ENCODE data around the gene RIMBP2.

Gene RIMBP2

DNA sequence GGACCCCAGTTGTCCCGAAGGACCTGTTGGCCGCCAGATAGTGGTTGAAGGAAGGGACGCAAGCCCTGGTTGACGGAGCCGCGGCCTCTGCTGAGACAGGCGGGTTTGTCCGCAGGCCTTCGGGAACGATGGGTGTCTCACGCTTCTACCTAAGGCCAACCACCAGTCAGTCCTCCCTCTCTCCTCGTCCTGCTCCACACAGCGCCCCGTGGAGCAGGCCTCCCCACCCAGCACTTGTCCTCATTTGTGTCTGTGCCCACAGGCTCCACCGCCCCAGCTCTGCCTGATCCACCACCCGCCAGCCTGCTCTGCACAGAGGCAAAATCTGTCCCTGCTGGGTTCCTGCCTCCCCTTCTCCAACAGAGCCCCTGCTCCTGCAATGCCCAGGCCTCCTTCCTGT, 41.0 kb downstream of the RIMBP2 start:
- Histone ChIP-seq H3K79me2 (ENCODE audit: insufficient read depth, low read length) (no peaks in the 10 kb centered on the region), H3K4me3 (ENCODE audit: low read depth in 1 of 2, low read length in 2 of 2) (no peak overlapping the region), H2AFZ (ENCODE audit: low read depth, low read length) (no peak overlapping the region), H3K9ac (ENCODE audit: low read depth, low read length) (no peak overlapping the region), H3K9me3 (ENCODE audit: insufficient read depth, low read length, severe bottlenecking) (no peaks in the 10 kb centered on the region), H3K4me1 (ENCODE audit: insufficient read depth, low read length) (no peaks in the 10 kb centered on the region), H3K27me3 (ENCODE audit: insufficient read depth, low read length, poor library complexity) (no peaks in the 10 kb centered on the region), H3K27ac (ENCODE audit: low read length) (no peak overlapping the region), H3K4me2 (ENCODE audit: insufficient read depth, low read length) (no peak overlapping the region), H3K36me3 (ENCODE audit: insufficient read depth, low read length) (no peaks in the 10 kb centered on the region), H4K20me1 (ENCODE audit: insufficient read depth, low read length) (no peaks in the 10 kb centered on the region)
- ATAC-seq (ENCODE audit: insufficient read depth, low read depth), result no peak
- DNase-seq, result no peak
- TF ChIP-seq CTCF (IDR thresholded peaks at IDR 0.05; ENCODE audit: borderline replicate concordance, extremely low read depth, low read length, poor library complexity, severe bottlenecking), result no peak
- TF ChIP-seq EZH2 (IDR thresholded peaks at IDR 0.05; ENCODE audit: borderline replicate concordance, low read depth, low read length, severe bottlenecking), result no peak

GRCh38 chr12:130674676-130675075, 41.4 kb downstream of the RIMBP2 start:
- Histone ChIP-seq H3K27me3 (ENCODE audit: insufficient read depth, low read length, poor library complexity) (no peaks in the 10 kb centered on the region), H3K79me2 (ENCODE audit: insufficient read depth, low read length) (no peaks in the 10 kb centered on the region), H4K20me1 (ENCODE audit: insufficient read depth, low read length) (no peaks in the 10 kb centered on the region), H3K27ac (ENCODE audit: low read length) (no peak overlapping the region), H3K36me3 (ENCODE audit: insufficient read depth, low read length) (no peaks in the 10 kb centered on the region), H3K4me2 (ENCODE audit: insufficient read depth, low read length) (no peak overlapping the region), H3K9me3 (ENCODE audit: insufficient read depth, low read length, severe bottlenecking) (no peaks in the 10 kb centered on the region), H3K4me1 (ENCODE audit: insufficient read depth, low read length) (no peaks in the 10 kb centered on the region), H3K9ac (ENCODE audit: low read depth, low read length) (no peak overlapping the region), H3K4me3 (ENCODE audit: low read depth in 1 of 2, low read length in 2 of 2) (no peak overlapping the region), H2AFZ (ENCODE audit: low read depth, low read length) (no peak overlapping the region)
- TF ChIP-seq EZH2 (IDR thresholded peaks at IDR 0.05; ENCODE audit: borderline replicate concordance, low read depth, low read length, severe bottlenecking), result no peak
- DNase-seq (no peak), ATAC-seq (ENCODE audit: insufficient read depth, low read depth) (no peak)

DNA sequence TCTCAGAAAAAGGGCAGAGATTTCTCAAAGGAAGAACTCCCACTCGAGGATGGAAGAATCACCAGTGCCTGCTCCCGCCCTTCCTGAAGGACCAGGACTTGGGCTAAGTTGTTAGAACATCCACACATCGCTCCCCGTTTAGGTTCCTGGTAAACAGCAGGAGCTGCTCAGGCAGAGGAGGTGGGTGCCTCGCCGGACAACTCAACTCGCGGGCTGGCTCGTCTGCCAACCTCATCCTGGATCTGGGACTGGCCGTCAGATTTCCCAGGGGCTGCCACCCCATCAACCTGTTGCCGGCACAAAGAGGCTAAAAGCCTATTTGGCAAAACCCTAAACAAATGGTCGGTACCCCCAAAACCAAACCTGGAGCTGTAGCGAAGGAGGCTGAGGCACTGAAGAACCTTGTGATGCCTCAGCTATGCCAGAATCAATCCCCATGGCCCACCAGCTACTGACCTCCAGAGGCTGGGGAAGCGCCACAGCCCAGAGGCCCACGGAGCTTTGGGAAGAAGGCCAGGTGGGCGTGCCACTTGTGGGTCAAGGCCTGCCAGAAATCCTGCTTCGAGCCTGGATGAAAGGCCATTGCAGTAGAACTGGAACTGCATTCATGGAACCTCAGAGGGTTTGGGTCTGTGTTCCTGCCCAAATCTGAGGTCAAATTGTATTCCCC, 42.9 kb downstream of the RIMBP2 start:
- Histone ChIP-seq H3K4me2 (ENCODE audit: insufficient read depth, low read length) (no peak overlapping the region), H3K79me2 (ENCODE audit: insufficient read depth, low read length) (no peaks in the 10 kb centered on the region), H3K27me3 (ENCODE audit: insufficient read depth, low read length, poor library complexity) (no peaks in the 10 kb centered on the region), H3K4me1 (ENCODE audit: insufficient read depth, low read length) (no peaks in the 10 kb centered on the region), H3K36me3 (ENCODE audit: insufficient read depth, low read length) (no peaks in the 10 kb centered on the region), H3K9me3 (ENCODE audit: insufficient read depth, low read length, severe bottlenecking) (peaks cover 4% of the 10 kb centered on the region), H2AFZ (ENCODE audit: low read depth, low read length) (no peak overlapping the region), H4K20me1 (ENCODE audit: insufficient read depth, low read length) (no peaks in the 10 kb centered on the region), H3K9ac (ENCODE audit: low read depth, low read length) (no peak overlapping the region), H3K4me3 (ENCODE audit: low read depth in 1 of 2, low read length in 2 of 2) (no peak overlapping the region), H3K27ac (ENCODE audit: low read length) (no peak overlapping the region)
- DNase-seq, result no peak
- no peak for ATAC-seq (ENCODE audit: insufficient read depth, low read depth)
- TF ChIP-seq EZH2 (IDR thresholded peaks at IDR 0.05; ENCODE audit: borderline replicate concordance, low read depth, low read length, severe bottlenecking) (no peak), CTCF (IDR thresholded peaks at IDR 0.05; ENCODE audit: borderline replicate concordance, extremely low read depth, low read length, poor library complexity, severe bottlenecking) (no peak)

GRCh38 chr12:130672089-130672820, 43.8 kb downstream of the RIMBP2 start:
- TF ChIP-seq CTCF (IDR thresholded peaks at IDR 0.05; ENCODE audit: borderline replicate concordance, extremely low read depth, low read length, poor library complexity, severe bottlenecking) (no peak), EZH2 (IDR thresholded peaks at IDR 0.05; ENCODE audit: borderline replicate concordance, low read depth, low read length, severe bottlenecking) (no peak)
- Histone ChIP-seq H3K36me3 (ENCODE audit: insufficient read depth, low read length) (no peaks in the 10 kb centered on the region), H3K27me3 (ENCODE audit: insufficient read depth, low read length, poor library complexity) (no peaks in the 10 kb centered on the region), H3K4me2 (ENCODE audit: insufficient read depth, low read length) (no peak overlapping the region), H3K27ac (ENCODE audit: low read length) (no peak overlapping the region), H3K9me3 (ENCODE audit: insufficient read depth, low read length, severe bottlenecking) (peaks cover 13% of the 10 kb centered on the region), H4K20me1 (ENCODE audit: insufficient read depth, low read length) (no peaks in the 10 kb centered on the region), H3K9ac (ENCODE audit: low read depth, low read length) (no peak overlapping the region), H3K79me2 (ENCODE audit: insufficient read depth, low read length) (no peaks in the 10 kb centered on the region), H3K4me1 (ENCODE audit: insufficient read depth, low read length) (no peaks in the 10 kb centered on the region), H3K4me3 (ENCODE audit: low read depth in 1 of 2, low read length in 2 of 2) (no peak overlapping the region), H2AFZ (ENCODE audit: low read depth, low read length) (no peak overlapping the region)
- ATAC-seq (ENCODE audit: insufficient read depth, low read depth), result no peak
- DNase-seq, result no peak
